ENCODE results near the gene PDYN. TPM values are rescaled to one million over a fixed set of nuclear protein-coding genes. Genes with fewer than 3 reads are reported as not detected.
"Not testable (repeated sequence)": the region's sequence is repeated elsewhere in the genome, so short reads cannot be mapped to it uniquely, and the experiment has no call there.

PDYN gene
- total and polyA plus RNA-seq, 4 donors, result not detected

GRCh38 chr20:2037296-2037914 lies 43.5 kb upstream of the PDYN start:
- H3K27me3 ChIP-seq (ENCODE audit: control insufficient read depth in 3 of 3, insufficient read depth in 3 of 3, low read length in 2 of 3), result peaks cover 3 to 39% (median 4%) of the 10 kb centered on the region in 3 donors
- no peak for ATAC-seq (ENCODE audit: insufficient read depth, low FRiP score)

GRCh38 chr20:2036357-2036756 lies 42.5 kb upstream of the PDYN start:
- 94 to 100% methylated on average over 4 of the region's 4 CpGs for WGBS, 2 donors
- not testable (repeated sequence) for ATAC-seq (ENCODE audit: insufficient read depth, low FRiP score)

More at GRCh38 chr20:2037296-2037914, 43.5 kb upstream of the PDYN start:
- Histone ChIP-seq H3K9ac (ENCODE audit: insufficient read depth in 1 of 2, low read length in 2 of 2) (no peak overlapping the region), H3K4me1 (ENCODE audit: control insufficient read depth in 5 of 5, insufficient read depth in 5 of 5, low read length in 5 of 5) (no peaks in the 10 kb centered on the region), H3K4me3 (no peak overlapping the region), H3K27ac (ENCODE audit: low read depth in 1 of 2, low read length in 1 of 2) (no peak overlapping the region), H3K36me3 (ENCODE audit: control insufficient read depth in 4 of 4, insufficient read depth in 4 of 4, low read length in 4 of 4) (no peaks in the 10 kb centered on the region), H3K9me3 (ENCODE audit: control insufficient read depth in 4 of 4, insufficient read depth in 3 of 4, low read length in 3 of 4) (peaks cover 0 to 2% (median 0%) of the 10 kb centered on the region in 4 donors)
- TF ChIP-seq CTCF (IDR thresholded peaks at IDR 0.05; ENCODE audit: control extremely low read depth, extremely low read depth), result no peak
- no peak for DNase-seq
- WGBS, 2 donors, result 78 to 79% methylated on average over 4 of the region's 4 CpGs

GRCh38 chr20:2032168-2032567 lies 38.3 kb upstream of the PDYN start:
- WGBS, 2 donors, result 31 to 47% methylated on average over 5 of the region's 5 CpGs
- no peak for ATAC-seq (ENCODE audit: insufficient read depth, low FRiP score)
- no peaks in the 10 kb centered on the region for H3K4me1 ChIP-seq (ENCODE audit: control insufficient read depth in 5 of 5, insufficient read depth in 5 of 5, low read length in 5 of 5)
- no peaks in the 10 kb centered on the region for H3K36me3 ChIP-seq (ENCODE audit: control insufficient read depth in 4 of 4, insufficient read depth in 4 of 4, low read length in 4 of 4)
- no peak overlapping the region for H3K9ac ChIP-seq (ENCODE audit: insufficient read depth in 1 of 2, low read length in 2 of 2)
- TF ChIP-seq CTCF (IDR thresholded peaks at IDR 0.05; ENCODE audit: control extremely low read depth, extremely low read depth), result no peak
- peaks cover 3 to 44% (median 7%) of the 10 kb centered on the region in 3 donors for H3K27me3 ChIP-seq (ENCODE audit: control insufficient read depth in 3 of 3, insufficient read depth in 3 of 3, low read length in 2 of 3)
- peaks cover 0 to 8% (median 0%) of the 10 kb centered on the region in 4 donors for H3K9me3 ChIP-seq (ENCODE audit: control insufficient read depth in 4 of 4, insufficient read depth in 3 of 4, low read length in 3 of 4)
- no peak overlapping the region for H3K27ac ChIP-seq (ENCODE audit: low read depth in 1 of 2, low read length in 1 of 2)
- no peak overlapping the region for H3K4me3 ChIP-seq
- DNase-seq, result no peak

More at GRCh38 chr20:2036357-2036756, 42.5 kb upstream of the PDYN start:
- DNase-seq; H3K4me3 ChIP-seq; H3K27ac ChIP-seq (ENCODE audit: low read depth in 1 of 2, low read length in 1 of 2); H3K9ac ChIP-seq (ENCODE audit: insufficient read depth in 1 of 2, low read length in 2 of 2); H3K36me3 ChIP-seq (ENCODE audit: control insufficient read depth in 4 of 4, insufficient read depth in 4 of 4, low read length in 4 of 4); H3K9me3 ChIP-seq (ENCODE audit: control insufficient read depth in 4 of 4, insufficient read depth in 3 of 4, low read length in 3 of 4); H3K4me1 ChIP-seq (ENCODE audit: control insufficient read depth in 5 of 5, insufficient read depth in 5 of 5, low read length in 5 of 5): not testable (repeated sequence)
- H3K27me3 ChIP-seq (ENCODE audit: control insufficient read depth in 3 of 3, insufficient read depth in 3 of 3, low read length in 2 of 3), result peaks cover 3 to 44% (median 7%) of the 10 kb centered on the region in 3 donors

GRCh38 chr20:2026514-2026913 lies 32.7 kb upstream of the PDYN start:
- Histone ChIP-seq H3K9ac (ENCODE audit: insufficient read depth in 1 of 2, low read length in 2 of 2) (no peak overlapping the region), H3K9me3 (ENCODE audit: control insufficient read depth in 4 of 4, insufficient read depth in 3 of 4, low read length in 3 of 4) (peaks cover 0 to 18% (median 0%) of the 10 kb centered on the region in 4 donors), H3K27ac (ENCODE audit: low read depth in 1 of 2, low read length in 1 of 2) (no peak overlapping the region), H3K36me3 (ENCODE audit: control insufficient read depth in 4 of 4, insufficient read depth in 4 of 4, low read length in 4 of 4) (no peaks in the 10 kb centered on the region), H3K4me3 (no peak overlapping the region), H3K27me3 (ENCODE audit: control insufficient read depth in 3 of 3, insufficient read depth in 3 of 3, low read length in 2 of 3) (peaks cover 0 to 36% (median 4%) of the 10 kb centered on the region in 3 donors), H3K4me1 (ENCODE audit: control insufficient read depth in 5 of 5, insufficient read depth in 5 of 5, low read length in 5 of 5) (no peaks in the 10 kb centered on the region)
- 92 to 93% methylated on average over 4 of the region's 4 CpGs for WGBS, 2 donors
- no peak for DNase-seq
- TF ChIP-seq CTCF (IDR thresholded peaks at IDR 0.05; ENCODE audit: control extremely low read depth, extremely low read depth), result no peak
- ATAC-seq (ENCODE audit: insufficient read depth, low FRiP score), result no peak
